ENCODE results near the gene FAM98C. TPM values are rescaled to one million over a fixed set of nuclear protein-coding genes. Genes with fewer than 3 reads are reported as not detected.

Gene FAM98C
- total RNA-seq, 1 donor from 2014 or later = 4.7 TPM

DNA sequence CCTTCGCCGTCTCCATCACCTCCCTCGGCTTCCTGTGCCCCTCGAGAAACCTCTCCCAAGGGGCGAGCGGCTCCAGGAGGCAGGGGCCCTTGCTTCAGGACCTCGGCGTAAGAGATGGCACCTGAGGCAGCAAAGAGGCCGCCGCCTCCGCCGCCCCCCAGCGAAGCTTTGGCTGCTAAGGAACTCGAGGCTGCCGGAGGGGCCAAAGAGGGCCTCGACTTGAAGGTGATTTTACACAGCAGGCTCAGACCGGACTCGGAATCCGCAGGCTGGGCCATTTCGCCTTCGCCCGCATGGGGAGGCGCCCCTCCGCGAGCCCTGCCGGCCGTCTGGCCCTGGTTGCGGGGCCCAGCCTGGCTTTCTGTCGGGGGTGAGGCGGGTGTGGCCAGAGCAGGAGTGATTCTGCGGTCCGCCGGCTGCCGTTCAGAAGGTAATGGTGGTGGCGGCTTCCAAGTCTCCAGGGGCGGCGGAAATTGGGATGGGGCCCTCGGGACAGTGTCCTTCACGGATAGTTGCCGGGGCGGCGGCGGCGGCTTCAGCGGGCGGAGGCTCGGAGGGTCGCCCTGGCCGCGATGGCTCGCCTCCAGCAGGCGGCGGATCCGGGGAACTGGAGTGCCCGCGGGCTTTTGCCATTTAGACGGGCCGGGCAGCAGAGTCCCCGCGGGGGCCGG lies 16.5 kb upstream of the FAM98C start:
- no peak overlapping the region for H3K9ac ChIP-seq (ENCODE audit: low read depth in 1 of 3, low read length in 3 of 3)
- peaks cover 0 to 13% (median 6%) of the 10 kb centered on the region in 3 donors for H3K27me3 ChIP-seq (ENCODE audit: control insufficient read depth in 3 of 3, insufficient read depth in 3 of 3, low read length in 3 of 3)
- H3K4me3 ChIP-seq (ENCODE audit: low read length in 3 of 3) = no peak overlapping the region
- H3K4me1 ChIP-seq (ENCODE audit: control insufficient read depth in 3 of 3, insufficient read depth in 3 of 3, low read length in 3 of 3) = peaks cover 12 to 21% (median 20%) of the 10 kb centered on the region in 3 donors
- H3K27ac ChIP-seq (ENCODE audit: low read depth, low read length) = no peak overlapping the region
- peaks cover 31 to 34% (median 33%) of the 10 kb centered on the region in 3 donors for H3K36me3 ChIP-seq (ENCODE audit: control insufficient read depth in 3 of 3, insufficient read depth in 3 of 3, low read length in 3 of 3)
- H3K9me3 ChIP-seq (ENCODE audit: control insufficient read depth in 3 of 3, low read length in 3 of 3) = no peaks in the 10 kb centered on the region

DNA sequence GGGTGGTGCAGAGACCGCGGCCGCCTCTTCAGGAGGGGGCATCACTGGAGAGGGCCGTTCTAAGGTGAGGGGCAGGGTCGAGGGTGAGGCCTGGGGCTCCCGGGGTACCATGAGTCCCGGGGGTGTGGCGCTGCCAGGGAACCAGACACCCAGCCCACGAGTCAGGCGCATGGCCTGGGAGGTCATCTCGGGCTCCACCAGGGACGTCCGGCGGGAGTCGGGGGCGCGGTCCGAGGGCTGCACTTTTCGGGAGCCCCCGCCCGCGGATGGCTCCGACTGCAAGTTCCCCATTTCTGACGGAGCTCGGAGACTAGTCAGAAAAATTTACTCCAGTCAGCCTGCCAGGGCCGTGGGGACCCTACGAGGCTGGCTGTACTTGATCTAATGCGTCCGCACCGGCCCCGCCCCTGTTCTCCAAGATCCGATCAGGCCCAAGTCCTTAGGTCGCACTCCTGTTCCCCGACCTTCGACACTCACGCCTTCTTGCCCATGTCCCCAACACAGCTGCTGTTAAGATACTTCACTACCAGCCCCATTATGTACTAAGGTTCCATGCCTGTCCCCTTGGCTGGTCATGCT lies 15.8 kb upstream of the FAM98C start:
- Histone ChIP-seq H3K27ac (ENCODE audit: low read depth, low read length) (peak overlapping the region; percentile 5), H3K9ac (ENCODE audit: low read depth in 1 of 3, low read length in 3 of 3) (no peak overlapping the region), H3K27me3 (ENCODE audit: control insufficient read depth in 3 of 3, insufficient read depth in 3 of 3, low read length in 3 of 3) (peaks cover 0 to 6% (median 6%) of the 10 kb centered on the region in 3 donors), H3K4me1 (ENCODE audit: control insufficient read depth in 3 of 3, insufficient read depth in 3 of 3, low read length in 3 of 3) (peaks cover 12 to 21% (median 20%) of the 10 kb centered on the region in 3 donors), H3K4me3 (ENCODE audit: low read length in 3 of 3) (peak overlapping the region; percentile 38 to 61 (median 61)), H3K9me3 (ENCODE audit: control insufficient read depth in 3 of 3, low read length in 3 of 3) (no peaks in the 10 kb centered on the region), H3K36me3 (ENCODE audit: control insufficient read depth in 3 of 3, insufficient read depth in 3 of 3, low read length in 3 of 3) (peaks cover 25 to 28% (median 27%) of the 10 kb centered on the region in 3 donors)

DNA sequence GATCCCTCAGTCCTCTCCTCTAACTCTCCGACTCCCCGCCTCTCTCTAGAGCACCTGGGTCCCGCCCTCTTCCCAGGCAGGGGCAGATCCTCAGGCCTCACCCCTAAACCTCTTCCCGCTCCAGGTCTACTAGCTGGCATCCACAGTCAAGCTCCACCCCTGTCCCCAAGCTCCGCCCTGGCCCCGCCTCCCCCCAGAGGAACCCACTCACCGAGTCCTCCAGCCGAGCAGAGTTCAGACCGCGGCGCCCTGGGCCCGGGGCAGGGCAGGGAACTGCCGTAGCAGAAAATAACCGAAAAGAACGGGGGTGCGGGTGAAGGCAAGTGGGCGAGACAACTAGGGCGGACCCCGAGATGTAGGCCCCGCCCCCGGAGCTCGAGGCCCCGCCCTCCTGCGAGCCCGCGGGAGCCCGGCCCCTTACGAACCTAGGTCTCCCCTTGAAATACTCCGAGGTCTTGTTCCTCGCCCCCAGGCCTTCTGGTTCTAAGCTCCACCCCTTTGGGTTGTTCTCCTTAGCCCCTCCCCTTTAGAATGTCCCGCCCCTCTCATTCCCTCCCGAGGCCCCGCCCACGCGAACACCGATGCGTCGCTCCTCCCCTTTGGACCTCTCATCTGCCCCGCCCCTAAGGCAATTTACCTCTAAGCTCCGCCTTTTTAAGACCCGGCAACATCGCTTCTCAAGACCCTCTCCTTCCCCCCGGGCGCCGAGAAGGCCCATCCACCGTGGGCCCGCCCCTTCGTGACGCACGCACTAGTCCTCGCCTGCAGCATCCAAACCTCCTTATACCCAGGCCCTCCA lies 15.1 kb upstream of the FAM98C start, which contains the start of gene GGN:
Gene GGN (minus strand): TSS at position 485 of the 799 bp plus-strand sequence. CDS start 773 bp downstream, outside the sequence.
- Histone ChIP-seq H3K4me1 (ENCODE audit: control insufficient read depth in 3 of 3, insufficient read depth in 3 of 3, low read length in 3 of 3) (peaks cover 12 to 21% (median 20%) of the 10 kb centered on the region in 3 donors), H3K9me3 (ENCODE audit: control insufficient read depth in 3 of 3, low read length in 3 of 3) (no peaks in the 10 kb centered on the region), H3K4me3 (ENCODE audit: low read length in 3 of 3) (peak within 1 kb of the TSS; percentile 38 to 61 (median 61)), H3K36me3 (ENCODE audit: control insufficient read depth in 3 of 3, insufficient read depth in 3 of 3, low read length in 3 of 3) (peaks cover 20 to 23% (median 22%) of the 10 kb centered on the region in 3 donors), H3K27ac (ENCODE audit: low read depth, low read length) (peak within 1 kb of the TSS; percentile 5), H3K27me3 (ENCODE audit: control insufficient read depth in 3 of 3, insufficient read depth in 3 of 3, low read length in 3 of 3) (peaks cover under 1 to 6% (median 4%) of the 10 kb centered on the region in 3 donors), H3K9ac (ENCODE audit: low read depth in 1 of 3, low read length in 3 of 3) (peak within 1 kb of the TSS in 1 of 3 donors; percentile 33)

DNA sequence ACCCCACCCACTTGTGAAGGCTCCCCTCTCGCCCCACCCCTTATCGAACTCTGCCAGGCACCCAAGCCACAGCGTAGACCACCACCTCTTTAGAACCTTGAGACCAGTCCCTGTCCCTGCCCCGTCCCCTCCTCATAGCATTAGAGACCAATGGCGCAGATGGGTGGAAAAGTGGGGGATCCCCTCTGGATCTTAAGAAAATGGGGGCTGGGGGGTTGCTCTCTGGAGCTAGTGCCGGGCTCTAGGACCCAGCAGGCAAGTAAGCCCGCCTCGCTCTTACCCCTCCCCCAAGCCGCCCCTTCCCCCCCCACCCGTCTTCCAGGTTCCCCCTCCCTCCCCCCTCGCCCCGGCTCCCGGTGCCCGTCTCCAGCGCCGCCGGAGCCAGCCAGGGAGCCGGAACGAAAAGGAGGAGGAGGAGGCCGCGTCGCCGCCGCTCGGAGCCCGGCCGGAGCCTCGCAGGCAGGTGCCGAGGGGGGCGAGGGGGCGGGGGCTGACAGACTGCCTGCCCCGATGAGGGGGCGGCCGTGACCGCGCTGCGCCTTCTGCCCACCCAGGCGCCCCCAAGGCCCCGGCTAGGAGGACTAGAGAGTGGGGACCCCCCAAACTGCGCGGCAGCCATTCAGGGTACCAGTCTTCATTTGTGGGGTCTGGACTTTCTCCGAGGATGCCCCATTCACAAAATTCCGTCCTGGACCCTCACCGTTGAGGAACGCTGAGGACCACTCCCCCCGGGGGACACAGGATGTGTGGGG lies 14.4 kb upstream of the FAM98C start, which contains the start of gene SPRED3:
Gene SPRED3 (plus strand): TSS at position 349 of the 752 bp plus-strand sequence. CDS start 1,606 bp downstream, outside the sequence.
- H3K27me3 ChIP-seq (ENCODE audit: control insufficient read depth in 3 of 3, insufficient read depth in 3 of 3, low read length in 3 of 3) = peaks cover 3 to 4% (median 4%) of the 10 kb centered on the region in 3 donors
- H3K9ac ChIP-seq (ENCODE audit: low read depth in 1 of 3, low read length in 3 of 3) = peak within 1 kb of the TSS in 1 of 3 donors; percentile 33
- peaks cover 13 to 15% (median 14%) of the 10 kb centered on the region in 3 donors for H3K36me3 ChIP-seq (ENCODE audit: control insufficient read depth in 3 of 3, insufficient read depth in 3 of 3, low read length in 3 of 3)
- H3K9me3 ChIP-seq (ENCODE audit: control insufficient read depth in 3 of 3, low read length in 3 of 3) = no peaks in the 10 kb centered on the region
- peaks cover 12 to 21% (median 20%) of the 10 kb centered on the region in 3 donors for H3K4me1 ChIP-seq (ENCODE audit: control insufficient read depth in 3 of 3, insufficient read depth in 3 of 3, low read length in 3 of 3)
- H3K4me3 ChIP-seq (ENCODE audit: low read length in 3 of 3) = peak within 1 kb of the TSS; percentile 38 to 61 (median 61)
- H3K27ac ChIP-seq (ENCODE audit: low read depth, low read length) = peak within 1 kb of the TSS; percentile 5

DNA sequence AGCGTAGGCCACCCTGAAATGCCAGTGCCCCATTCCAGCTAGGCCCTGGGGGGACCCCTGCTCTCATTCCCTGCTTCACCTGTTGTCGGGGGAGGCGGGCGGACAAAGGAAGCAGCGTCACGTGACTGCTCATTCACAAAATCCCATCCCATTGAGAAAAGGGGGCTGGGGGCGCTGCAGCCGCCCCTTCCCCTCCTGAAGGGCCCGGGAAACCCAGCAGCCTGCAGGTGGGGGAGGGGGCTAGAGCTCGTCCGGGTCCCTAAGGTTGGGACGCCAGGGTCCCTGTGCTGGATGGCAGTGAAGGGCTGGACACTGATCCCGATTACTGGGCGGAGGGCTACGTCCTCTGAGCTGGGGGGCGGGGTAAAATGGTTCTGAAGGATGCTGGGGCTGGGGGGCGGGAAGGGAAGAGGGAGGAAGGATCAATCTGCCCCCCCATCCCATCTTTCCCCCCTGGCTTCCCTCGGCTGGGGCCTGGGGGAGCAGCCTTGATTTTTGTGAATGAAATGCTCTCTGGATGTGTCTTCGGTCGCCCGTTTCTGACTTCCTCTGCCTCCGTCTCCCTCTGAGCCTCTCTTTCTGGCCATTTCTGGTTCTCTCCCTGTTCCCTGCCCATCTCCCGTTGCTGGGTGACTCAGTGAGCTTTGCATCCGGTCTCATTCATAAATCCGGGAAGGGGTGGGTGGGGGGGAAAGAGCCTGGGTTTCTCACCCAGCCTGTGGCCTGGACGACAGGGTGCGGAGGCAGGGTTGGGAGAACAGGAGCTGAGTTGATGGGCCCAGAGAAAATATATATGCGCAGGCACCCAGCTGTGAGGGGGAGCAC lies 13.6 kb upstream of the FAM98C start:
- Histone ChIP-seq H3K4me3 (ENCODE audit: low read length in 3 of 3) (no peak overlapping the region), H3K9ac (ENCODE audit: low read depth in 1 of 3, low read length in 3 of 3) (no peak overlapping the region), H3K27ac (ENCODE audit: low read depth, low read length) (no peak overlapping the region), H3K9me3 (ENCODE audit: control insufficient read depth in 3 of 3, low read length in 3 of 3) (no peaks in the 10 kb centered on the region), H3K4me1 (ENCODE audit: control insufficient read depth in 3 of 3, insufficient read depth in 3 of 3, low read length in 3 of 3) (peaks cover 12 to 21% (median 20%) of the 10 kb centered on the region in 3 donors), H3K36me3 (ENCODE audit: control insufficient read depth in 3 of 3, insufficient read depth in 3 of 3, low read length in 3 of 3) (peaks cover 5 to 7% (median 6%) of the 10 kb centered on the region in 3 donors), H3K27me3 (ENCODE audit: control insufficient read depth in 3 of 3, insufficient read depth in 3 of 3, low read length in 3 of 3) (peaks cover 10 to 12% (median 11%) of the 10 kb centered on the region in 3 donors)

DNA sequence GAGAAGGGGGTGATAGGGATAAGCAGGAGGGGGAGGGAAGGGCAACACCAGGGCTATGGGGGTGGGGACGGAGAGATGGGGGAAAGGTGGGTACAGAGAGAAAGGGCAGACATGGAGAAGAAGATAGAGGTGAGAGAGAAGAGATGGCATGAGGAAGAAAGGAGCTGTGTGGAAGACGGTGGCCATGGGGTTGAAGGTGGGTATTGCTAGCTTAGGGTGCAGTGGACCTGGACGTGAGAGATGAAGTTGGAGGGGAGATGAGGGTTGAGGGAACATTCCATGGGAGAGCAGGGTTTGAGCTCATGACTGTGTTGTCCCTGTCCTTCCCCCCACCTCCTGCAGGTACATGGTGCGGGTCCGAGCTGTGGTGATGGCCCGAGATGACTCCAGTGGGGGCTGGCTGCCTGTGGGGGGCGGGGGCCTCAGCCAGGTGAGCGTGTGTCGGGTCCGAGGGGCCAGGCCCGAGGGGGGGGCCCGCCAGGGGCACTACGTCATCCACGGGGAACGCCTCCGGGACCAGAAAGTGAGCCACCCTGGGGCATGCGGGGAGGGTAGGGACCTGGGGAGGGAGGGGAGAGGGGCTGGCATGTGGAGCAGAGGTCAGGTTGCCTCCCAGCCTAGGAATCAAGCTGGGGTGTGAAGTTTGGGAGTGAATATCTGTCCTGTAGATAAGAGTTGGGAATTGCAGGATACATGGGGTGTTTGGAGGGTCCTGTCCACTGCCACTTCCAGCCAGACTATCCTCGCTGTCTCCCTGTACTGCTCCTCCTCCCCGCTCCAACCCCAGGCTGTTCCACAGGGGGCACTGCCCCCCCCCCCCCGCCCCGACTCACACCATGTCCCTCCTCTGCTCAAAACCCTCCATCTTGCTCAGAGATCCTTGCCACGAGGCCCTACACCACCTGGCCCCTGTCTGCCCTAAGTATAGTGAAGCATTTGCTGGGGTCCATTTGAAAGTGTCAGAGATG lies 12.7 kb upstream of the FAM98C start:
- H3K4me3 ChIP-seq (ENCODE audit: low read length in 3 of 3) = no peak overlapping the region
- H3K9me3 ChIP-seq (ENCODE audit: control insufficient read depth in 3 of 3, low read length in 3 of 3) = no peaks in the 10 kb centered on the region
- H3K27me3 ChIP-seq (ENCODE audit: control insufficient read depth in 3 of 3, insufficient read depth in 3 of 3, low read length in 3 of 3) = peaks cover 16 to 21% (median 20%) of the 10 kb centered on the region in 3 donors
- H3K4me1 ChIP-seq (ENCODE audit: control insufficient read depth in 3 of 3, insufficient read depth in 3 of 3, low read length in 3 of 3) = peaks cover 12 to 21% (median 20%) of the 10 kb centered on the region in 3 donors
- H3K27ac ChIP-seq (ENCODE audit: low read depth, low read length) = no peak overlapping the region
- H3K9ac ChIP-seq (ENCODE audit: low read depth in 1 of 3, low read length in 3 of 3) = no peak overlapping the region
- peaks cover 0 to under 1% (median 0%) of the 10 kb centered on the region in 3 donors for H3K36me3 ChIP-seq (ENCODE audit: control insufficient read depth in 3 of 3, insufficient read depth in 3 of 3, low read length in 3 of 3)

DNA sequence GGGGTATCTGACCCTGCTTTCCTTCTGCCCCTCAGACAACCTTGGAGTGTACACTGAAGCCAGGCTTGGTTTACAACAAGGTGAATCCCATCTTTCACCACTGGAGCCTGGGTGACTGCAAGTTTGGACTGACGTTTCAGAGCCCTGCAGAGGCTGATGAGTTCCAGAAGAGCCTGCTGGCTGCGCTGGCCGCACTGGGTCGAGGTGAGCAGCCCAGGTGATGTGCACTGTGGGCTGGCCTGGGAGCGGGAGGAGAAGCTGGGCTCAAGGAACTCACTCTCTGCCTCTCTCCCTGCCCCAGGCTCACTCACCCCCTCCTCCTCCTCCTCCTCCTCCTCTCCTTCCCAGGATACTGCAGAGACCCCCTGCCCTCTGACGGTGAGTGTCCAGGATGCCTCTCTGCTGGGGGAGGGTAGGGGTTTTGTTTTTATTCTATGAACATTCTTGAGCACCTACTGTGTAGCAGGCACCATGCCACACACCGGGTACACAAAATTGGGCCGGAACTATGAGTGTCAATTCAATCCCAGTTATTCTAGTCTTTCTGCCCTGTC lies 10.9 kb upstream of the FAM98C start:
- H3K36me3 ChIP-seq (ENCODE audit: control insufficient read depth in 3 of 3, insufficient read depth in 3 of 3, low read length in 3 of 3) = no peaks in the 10 kb centered on the region
- H3K4me1 ChIP-seq (ENCODE audit: control insufficient read depth in 3 of 3, insufficient read depth in 3 of 3, low read length in 3 of 3) = peaks cover 10 to 14% (median 13%) of the 10 kb centered on the region in 3 donors
- H3K9me3 ChIP-seq (ENCODE audit: control insufficient read depth in 3 of 3, low read length in 3 of 3) = no peaks in the 10 kb centered on the region
- H3K9ac ChIP-seq (ENCODE audit: low read depth in 1 of 3, low read length in 3 of 3) = no peak overlapping the region
- H3K4me3 ChIP-seq (ENCODE audit: low read length in 3 of 3) = no peak overlapping the region
- H3K27ac ChIP-seq (ENCODE audit: low read depth, low read length) = no peak overlapping the region
- peaks cover 29 to 30% (median 29%) of the 10 kb centered on the region in 3 donors for H3K27me3 ChIP-seq (ENCODE audit: control insufficient read depth in 3 of 3, insufficient read depth in 3 of 3, low read length in 3 of 3)

Measured in skeletal muscle tissue (tissue), 4 donors.